HFF-Myc (cell line): ENCODE data around the gene SLC22A3.

Source experiments
- DNase-seq: peaks from one replicate; pipeline ENCODE4 v3.0.0-alpha.2; 2011; ENCODE audit warnings: low read depth; ENCODE audit errors: extremely low read depth
- H3K4me3 ChIP-seq: replicated peaks from 2 replicates; pipeline ENCODE4 v1.5.1; 2011; ENCODE audit warnings: low read depth, mild to moderate bottlenecking, control low read depth, low read length
- TF ChIP-seq, protein P1 (sequence below): IDR thresholded peaks from 2 replicates; pipeline ENCODE4 v1.5.1; 2012; ENCODE audit warnings: mild to moderate bottlenecking, low read depth, low read length, control low read depth; ENCODE audit errors: missing control alignments

SLC22A3 gene

GRCh38 chr6:160305926-160306713, 42.1 kb upstream of the SLC22A3 start:
- DNase-seq, result no peak
- TF ChIP-seq, protein P1, sequence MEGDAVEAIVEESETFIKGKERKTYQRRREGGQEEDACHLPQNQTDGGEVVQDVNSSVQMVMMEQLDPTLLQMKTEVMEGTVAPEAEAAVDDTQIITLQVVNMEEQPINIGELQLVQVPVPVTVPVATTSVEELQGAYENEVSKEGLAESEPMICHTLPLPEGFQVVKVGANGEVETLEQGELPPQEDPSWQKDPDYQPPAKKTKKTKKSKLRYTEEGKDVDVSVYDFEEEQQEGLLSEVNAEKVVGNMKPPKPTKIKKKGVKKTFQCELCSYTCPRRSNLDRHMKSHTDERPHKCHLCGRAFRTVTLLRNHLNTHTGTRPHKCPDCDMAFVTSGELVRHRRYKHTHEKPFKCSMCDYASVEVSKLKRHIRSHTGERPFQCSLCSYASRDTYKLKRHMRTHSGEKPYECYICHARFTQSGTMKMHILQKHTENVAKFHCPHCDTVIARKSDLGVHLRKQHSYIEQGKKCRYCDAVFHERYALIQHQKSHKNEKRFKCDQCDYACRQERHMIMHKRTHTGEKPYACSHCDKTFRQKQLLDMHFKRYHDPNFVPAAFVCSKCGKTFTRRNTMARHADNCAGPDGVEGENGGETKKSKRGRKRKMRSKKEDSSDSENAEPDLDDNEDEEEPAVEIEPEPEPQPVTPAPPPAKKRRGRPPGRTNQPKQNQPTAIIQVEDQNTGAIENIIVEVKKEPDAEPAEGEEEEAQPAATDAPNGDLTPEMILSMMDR, result no peak
- no peak overlapping the region for H3K4me3 ChIP-seq

DNA sequence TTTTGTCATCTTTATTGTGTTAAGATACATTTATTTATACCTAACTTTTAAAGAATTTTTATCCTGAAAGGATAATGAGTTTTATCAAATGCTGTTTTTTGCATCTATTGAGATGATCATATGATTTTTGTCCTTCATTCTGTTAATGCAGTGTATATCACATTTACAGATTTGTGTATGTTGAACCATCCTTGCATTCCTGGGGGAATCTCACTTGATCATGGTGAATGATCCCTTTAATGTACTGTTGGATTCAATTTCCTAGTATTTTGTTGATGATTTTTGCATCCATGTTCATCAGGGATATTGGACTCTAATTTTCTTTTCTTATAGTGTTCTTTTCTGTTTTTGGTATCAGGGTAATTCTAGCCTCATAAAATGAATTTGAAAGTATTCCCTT, 38.5 kb upstream of the SLC22A3 start:
- DNase-seq, result no peak
- TF ChIP-seq, protein P1, result no peak
- no peak overlapping the region for H3K4me3 ChIP-seq

GRCh38 chr6:160312900-160313299, 35.3 kb upstream of the SLC22A3 start:
- TF ChIP-seq, protein P1, result no peak
- no peak for DNase-seq
- no peak overlapping the region for H3K4me3 ChIP-seq

GRCh38 chr6:160315310-160315709, 32.9 kb upstream of the SLC22A3 start:
- DNase-seq, result no peak
- H3K4me3 ChIP-seq, result no peak overlapping the region
- TF ChIP-seq, protein P1, result no peak

DNA sequence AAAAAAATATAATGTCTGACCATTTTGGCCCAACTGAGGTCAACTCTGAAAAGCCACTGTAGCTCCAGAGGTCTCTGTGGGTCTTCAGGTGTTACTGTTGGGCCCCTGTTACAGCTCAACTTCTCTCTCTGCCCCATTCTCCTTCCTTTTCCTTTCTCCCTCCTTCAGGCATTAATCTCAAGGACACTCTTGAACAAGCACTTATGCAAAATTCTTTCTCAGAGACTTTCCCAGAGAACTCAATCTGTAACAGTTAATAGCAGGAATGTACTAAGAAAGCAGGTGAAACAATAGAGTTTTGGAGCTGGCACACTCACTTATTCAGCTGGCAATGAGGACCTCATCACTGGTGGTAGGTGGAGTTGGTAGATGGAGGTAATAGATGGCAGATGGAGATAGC, 31.9 kb upstream of the SLC22A3 start:
- no peak overlapping the region for H3K4me3 ChIP-seq
- DNase-seq, result no peak
- TF ChIP-seq, protein P1, result no peak

GRCh38 chr6:160319246-160319645, 28.9 kb upstream of the SLC22A3 start:
- no peak overlapping the region for H3K4me3 ChIP-seq
- no peak for DNase-seq
- TF ChIP-seq, protein P1, result no peak
